Omental fat pad (tissue), 4 donors: ENCODE measurements around the gene BTBD1. TPM values are rescaled to one million over a fixed set of nuclear protein-coding genes. Genes with fewer than 3 reads are reported as not detected.
A peak's percentile ranks its signal among the peaks of the same experiment; 100 is the strongest.
"Not testable (repeated sequence)": the region's sequence is repeated elsewhere in the genome, so short reads cannot be mapped to it uniquely, and the experiment has no call there.

Experiments used
- ATAC-seq: fragments of 150-250 bp; one replicate; pipeline ENCODE4 v1.9.1; 2016; ENCODE audit warnings: mild to moderate bottlenecking, moderate library complexity; ENCODE audit not compliant: low FRiP score
- DNase-seq: peaks from one replicate; pipeline ENCODE4 v3.0.0-alpha.2; 2019; ENCODE audit warnings: low spot score
- total RNA-seq, 4 donors: library from RNA; depleted of rRNA; stranded (reverse); fragments of >200 nt; gene quantifications; one replicate each; pipeline ENCODE4 v1.1.0, GENCODE V29; 2016
- TF ChIP-seq, protein P1 (sequence below), 3 donors: fragments of 450-650 bp; IDR thresholded peaks; one replicate each; pipeline ENCODE4 v1.5.1; 2016 to 2017; ENCODE audit warnings: antibody characterized with exemption in 3 of 3, mild to moderate bottlenecking in 3 of 3, moderate library complexity in 2 of 3

BTBD1 gene
- total RNA-seq, 4 donors from 2014 or later, result 56.9 to 104 (median 84.7) TPM

DNA sequence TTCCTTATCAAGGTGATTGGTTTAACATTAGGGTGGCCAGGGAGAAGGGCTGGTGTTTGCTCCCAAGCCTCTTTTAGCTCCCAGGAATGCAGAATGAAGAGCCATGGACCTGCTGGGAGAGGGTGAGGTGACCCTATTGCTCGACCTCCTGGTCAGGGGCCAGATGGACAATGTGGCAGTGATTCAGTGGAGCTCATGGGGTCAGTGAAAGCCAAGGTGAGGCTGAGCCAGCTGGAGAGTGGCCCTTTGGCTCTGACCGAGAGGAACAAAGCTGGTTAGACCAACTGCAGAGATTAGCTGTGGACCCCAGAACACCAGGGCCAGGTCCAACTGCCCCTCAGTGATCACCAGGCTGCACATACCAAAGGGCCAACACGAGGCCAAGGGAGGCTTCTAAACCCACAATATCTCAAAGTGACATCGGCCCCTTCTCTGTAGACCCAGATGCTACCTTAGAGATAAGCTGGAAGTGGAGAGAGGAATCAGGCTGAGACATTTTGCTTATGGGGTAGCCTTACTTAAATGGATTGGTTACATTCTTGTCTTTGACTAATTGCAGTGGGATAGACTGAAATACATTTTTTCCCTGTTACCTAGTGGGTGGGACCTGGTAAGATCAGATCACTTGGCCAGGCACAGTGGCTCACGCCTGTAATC is 15.8 kb upstream of the BTBD1 start:
- ATAC-seq (no peak), DNase-seq (no peak)
- TF ChIP-seq, protein P1, sequence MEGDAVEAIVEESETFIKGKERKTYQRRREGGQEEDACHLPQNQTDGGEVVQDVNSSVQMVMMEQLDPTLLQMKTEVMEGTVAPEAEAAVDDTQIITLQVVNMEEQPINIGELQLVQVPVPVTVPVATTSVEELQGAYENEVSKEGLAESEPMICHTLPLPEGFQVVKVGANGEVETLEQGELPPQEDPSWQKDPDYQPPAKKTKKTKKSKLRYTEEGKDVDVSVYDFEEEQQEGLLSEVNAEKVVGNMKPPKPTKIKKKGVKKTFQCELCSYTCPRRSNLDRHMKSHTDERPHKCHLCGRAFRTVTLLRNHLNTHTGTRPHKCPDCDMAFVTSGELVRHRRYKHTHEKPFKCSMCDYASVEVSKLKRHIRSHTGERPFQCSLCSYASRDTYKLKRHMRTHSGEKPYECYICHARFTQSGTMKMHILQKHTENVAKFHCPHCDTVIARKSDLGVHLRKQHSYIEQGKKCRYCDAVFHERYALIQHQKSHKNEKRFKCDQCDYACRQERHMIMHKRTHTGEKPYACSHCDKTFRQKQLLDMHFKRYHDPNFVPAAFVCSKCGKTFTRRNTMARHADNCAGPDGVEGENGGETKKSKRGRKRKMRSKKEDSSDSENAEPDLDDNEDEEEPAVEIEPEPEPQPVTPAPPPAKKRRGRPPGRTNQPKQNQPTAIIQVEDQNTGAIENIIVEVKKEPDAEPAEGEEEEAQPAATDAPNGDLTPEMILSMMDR (IDR thresholded peaks at IDR 0.05), result no peak

DNA sequence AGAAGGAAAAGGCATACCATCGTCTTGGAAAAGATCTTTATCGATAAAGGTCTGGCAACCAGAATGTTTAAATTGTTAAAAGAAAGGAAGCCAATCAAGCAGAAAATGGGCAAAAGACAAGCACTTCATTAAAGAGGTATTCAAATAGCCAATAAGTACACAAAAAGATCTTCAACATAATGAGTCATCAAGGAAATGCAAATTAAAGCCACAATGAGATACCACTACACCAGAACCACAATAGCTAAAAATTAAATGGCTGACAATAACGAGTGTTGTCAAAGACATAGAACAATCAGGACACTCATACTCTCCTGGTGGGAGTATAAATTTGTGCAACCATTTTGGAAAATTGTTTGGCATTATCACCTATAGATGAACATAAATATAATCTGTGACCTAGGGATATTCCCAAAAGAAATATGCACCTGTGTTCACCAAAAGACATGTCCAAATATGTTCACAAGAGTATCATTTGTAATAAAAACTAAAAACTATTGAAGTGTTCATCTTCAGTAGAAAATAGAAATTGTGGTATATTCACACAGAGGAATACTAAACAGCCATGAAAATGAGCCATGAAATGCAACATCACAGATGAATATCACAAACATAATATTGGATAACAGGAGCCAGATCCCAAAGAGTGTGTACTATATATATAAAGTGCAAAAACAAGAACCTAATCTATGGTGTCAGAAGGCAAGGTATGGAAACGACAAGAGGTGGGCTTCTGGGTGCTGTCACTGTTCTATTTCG is 14.4 kb upstream of the BTBD1 start:
- ATAC-seq (no peak), DNase-seq (no peak)
- TF ChIP-seq, protein P1 (IDR thresholded peaks at IDR 0.05), result no peak

DNA sequence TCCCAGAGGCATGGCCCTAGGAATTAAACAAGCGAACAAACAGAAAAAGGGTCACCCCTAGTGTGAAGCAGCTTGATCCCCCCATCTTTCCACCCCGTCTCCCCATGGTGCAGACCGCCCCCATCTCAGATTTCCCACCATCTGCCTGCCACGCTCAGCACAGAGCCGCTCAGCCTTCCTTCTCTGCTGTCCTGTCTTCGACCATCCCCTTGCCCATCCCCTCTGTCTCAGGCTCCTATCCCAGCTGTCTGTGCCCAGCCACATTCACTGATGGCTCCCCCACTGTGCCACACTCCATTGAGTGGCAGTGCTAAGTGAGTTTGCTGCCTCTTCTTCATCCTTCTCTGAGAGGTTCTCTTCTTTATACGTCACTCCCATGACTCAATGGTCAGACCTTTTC is 11.7 kb upstream of the BTBD1 start:
- TF ChIP-seq, protein P1 (IDR thresholded peaks at IDR 0.05), result no peak
- ATAC-seq, result no peak
- DNase-seq, result no peak

DNA sequence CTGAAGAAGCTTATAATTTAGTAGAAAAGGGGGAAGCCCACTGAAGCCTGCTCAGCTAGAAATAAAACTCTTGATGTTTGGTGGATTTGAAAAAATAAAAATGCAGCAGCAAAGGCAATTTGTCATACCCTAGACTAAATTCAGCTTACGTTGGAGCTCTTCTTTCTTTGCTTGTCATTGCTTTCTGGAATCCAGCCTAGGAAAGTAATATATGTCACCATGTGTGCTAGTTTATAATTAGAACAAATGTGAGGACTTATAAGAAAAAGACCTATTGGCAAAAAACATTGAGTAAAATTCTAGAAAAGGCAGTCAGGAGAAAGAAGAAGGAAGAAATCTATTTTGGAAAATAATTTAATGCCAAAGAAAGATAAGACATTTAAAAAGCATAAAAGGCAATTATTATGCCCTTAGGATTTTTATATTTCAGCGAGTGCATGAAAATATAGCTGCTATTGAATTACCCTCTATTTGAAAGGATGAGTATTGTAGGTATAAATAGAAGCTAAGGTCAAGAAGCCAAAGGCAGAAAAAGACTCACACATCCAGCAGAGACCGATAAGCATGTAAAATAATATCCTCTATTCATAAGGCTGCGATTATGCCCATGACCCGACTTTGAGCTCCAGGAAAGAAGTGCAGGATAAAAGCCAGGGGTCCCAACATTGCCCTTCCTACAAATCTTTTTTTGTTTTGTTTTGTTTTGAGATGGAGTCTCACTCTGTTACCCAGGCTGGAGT is 10.6 kb upstream of the BTBD1 start:
- TF ChIP-seq, protein P1 (IDR thresholded peaks at IDR 0.05), result no peak
- no peak for DNase-seq
- ATAC-seq, result no peak

DNA sequence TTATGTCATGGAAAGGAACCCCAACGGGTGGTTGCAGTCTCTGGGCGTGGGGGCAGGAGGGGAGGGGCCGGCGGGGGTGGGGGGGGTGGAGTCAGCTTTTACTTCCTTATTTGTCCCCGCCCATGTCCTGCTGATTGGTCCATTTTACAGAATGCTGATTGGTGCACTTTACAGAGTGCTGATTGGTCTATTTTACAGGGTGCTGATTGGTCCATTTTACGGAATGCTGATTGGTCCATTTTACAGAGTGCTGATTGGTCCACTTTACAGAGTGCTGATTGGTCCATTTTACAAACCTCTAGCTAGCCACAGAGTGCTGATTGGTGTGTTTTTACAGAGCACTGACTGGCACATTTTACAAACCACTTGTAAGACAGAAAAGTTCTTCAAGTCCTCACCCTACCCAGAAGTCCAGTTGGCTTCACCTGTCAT is 2.2 kb upstream of the BTBD1 start:
- DNase-seq, ATAC-seq: not testable (repeated sequence)

DNA sequence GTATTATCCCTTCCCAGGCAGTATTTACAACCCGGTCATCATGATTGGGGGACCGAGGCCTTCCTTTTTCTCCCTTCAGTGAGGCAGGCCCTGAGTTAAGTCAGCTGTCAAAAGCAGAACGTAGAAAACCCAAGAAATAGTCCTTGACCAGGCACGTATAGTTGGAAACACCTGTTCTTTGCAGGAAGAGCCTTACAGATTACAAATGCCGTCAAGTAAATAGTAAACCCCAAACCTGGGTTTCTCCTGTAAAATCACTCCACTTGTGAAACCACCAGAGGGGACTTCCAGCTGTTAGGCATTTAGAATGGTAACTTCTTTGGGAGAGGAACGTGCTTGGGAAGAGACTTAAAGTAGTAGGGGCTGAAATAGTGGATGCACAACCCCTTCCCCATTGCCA is 1.0 kb upstream of the BTBD1 start:
- DNase-seq, result no peak
- TF ChIP-seq, protein P1 (IDR thresholded peaks at IDR 0.05), result no peak
- ATAC-seq, result no peak

DNA sequence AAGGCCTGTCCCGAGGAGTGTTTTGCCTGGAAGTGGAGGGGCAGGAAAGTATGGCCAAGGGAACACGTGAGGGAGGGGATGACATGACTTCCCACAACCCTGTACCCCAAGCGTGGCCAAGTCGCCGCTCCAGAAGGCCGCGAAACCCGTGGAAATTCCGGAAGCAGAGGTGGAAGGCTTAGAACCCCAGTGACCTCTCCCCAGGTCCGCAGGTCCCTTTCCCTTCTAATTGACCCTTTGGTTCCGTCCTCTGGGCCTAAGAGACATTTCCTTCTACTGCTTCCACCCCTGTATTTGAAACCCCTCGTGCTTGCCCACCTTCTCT is 548 bp upstream of the BTBD1 start:
- ATAC-seq (peak; percentile 2), DNase-seq (no peak)
- TF ChIP-seq, protein P1 (IDR thresholded peaks at IDR 0.05), result no peak
